ENCODE data around the gene CFAP100.

CFAP100 gene

GRCh38 chr3:126357295-126358037 lies 37.2 kb upstream of the CFAP100 start, which contains the start of gene KLF15:
KLF15 (minus strand) TSS chr3:126357408; CDS start chr3:126352922, 4,486 bp downstream.
- DNase-seq: peak; percentile 75 to 81

GRCh38 chr3:126358038-126358815 lies 36.5 kb upstream of the CFAP100 start:
- DNase-seq: no peak

- no peak for DNase-seq
Measured at GRCh38 chr3:126358816-126359181, 35.9 kb upstream of the CFAP100 start.

DNA sequence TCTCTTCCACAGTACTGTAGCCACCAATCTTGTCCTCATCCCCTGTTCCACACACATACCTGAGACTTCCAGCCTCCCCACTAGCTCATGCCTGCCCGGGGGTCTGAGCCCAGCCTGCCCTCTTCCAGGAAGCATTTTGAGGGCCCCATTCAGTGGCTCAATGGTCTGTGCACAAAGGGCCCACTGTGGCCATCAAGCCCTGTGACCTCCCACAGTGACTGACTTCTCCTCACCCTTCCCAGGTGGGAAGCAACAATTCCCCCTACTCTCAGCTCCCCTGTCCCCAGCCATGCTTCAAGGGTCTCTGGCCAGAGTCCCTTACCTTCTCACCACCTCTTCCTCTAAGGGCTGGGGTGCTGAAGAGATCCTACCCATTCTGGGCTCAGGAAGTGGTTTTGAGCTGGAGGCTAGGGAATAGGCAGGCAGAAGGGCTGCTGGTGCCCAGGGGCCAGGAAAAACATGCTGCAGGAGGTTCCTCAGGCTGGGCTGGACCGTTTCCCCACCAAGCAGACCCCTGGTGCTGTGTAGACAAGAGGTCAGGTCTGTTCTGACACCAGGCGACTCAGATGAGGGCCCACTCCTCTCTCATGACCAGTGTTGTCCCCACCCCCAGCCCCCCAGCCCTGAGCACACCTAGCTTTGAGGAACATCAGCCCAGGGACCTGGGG lies 34.5 kb upstream of the CFAP100 start:
- no peak for DNase-seq

DNA sequence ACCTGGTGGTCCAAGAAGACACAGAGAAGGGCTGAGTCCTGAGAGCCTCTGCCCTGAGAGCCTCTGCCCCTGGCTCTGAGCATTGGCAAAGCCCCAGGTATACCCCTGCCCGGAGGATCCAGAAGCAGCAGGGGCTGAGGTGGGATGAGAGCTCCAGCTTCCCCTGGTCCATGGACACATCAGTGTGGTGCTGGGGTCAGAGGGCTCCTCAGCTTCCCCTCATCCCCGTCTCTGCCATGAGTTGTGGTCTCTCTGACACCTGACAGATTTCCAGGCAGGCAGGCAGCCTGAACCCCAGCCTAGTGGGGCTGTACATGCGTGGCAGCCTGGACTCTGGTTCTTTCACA lies 34.0 kb upstream of the CFAP100 start:
- DNase-seq: no peak

- DNase-seq: no peak
Measured at GRCh38 chr3:126361211-126361610, 33.5 kb upstream of the CFAP100 start.

DNA sequence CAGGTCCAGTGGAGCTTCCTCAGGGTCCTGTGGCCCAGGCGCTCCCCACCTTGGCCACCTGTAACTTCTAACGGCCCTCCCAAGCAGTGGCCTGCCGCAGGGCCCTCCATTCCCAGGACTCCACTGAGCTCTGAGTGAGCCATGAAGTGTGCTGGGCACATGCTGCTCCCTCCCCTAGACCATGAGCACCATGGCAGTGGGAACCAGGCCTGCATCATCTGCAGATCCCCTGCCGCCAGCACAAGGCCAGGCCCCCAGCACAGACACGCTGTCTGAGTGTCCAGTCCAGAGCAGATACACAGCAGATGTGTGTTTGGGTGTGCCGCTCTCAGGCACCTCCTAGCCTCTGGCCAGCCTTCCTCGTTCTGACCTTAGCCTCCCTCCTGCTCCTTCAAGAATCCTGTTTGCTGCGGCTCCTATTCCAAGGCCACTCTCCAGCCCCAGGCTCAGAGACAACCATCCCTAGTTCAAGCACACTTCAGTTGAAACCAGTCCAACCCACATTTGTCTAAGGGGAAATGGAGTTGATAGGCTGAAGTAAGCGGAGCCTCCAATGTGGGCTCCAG lies 30.5 kb upstream of the CFAP100 start:
- no peak for DNase-seq

DNA sequence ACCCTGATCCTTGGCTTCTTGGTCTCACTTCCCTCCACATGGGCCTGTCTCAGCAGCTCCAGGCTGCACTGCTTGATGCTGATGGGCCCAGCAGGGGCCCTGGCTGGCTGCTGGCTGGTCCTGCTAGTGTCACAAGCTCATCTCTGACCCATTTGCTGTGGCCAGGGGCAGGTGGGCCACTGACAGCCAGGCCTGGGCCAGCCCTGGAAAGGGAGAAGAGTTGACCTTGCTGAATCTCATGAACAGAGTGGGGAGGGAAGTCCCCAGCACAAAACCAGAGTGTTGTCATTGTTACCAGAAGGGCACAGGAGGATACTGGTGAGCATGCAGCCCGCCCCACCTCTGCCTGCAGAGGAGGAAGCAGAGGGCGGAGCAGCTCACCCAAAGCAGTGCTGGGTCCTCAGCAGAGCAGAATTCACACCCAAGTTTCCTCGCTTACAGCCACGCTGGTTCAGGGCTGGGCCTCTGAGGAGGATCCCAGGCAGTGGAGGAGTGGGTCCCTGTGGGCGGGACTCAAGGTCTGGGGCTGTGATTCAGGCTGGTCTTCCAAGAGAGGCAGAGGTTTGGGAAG lies 29.9 kb upstream of the CFAP100 start:
- no peak for DNase-seq

DNA sequence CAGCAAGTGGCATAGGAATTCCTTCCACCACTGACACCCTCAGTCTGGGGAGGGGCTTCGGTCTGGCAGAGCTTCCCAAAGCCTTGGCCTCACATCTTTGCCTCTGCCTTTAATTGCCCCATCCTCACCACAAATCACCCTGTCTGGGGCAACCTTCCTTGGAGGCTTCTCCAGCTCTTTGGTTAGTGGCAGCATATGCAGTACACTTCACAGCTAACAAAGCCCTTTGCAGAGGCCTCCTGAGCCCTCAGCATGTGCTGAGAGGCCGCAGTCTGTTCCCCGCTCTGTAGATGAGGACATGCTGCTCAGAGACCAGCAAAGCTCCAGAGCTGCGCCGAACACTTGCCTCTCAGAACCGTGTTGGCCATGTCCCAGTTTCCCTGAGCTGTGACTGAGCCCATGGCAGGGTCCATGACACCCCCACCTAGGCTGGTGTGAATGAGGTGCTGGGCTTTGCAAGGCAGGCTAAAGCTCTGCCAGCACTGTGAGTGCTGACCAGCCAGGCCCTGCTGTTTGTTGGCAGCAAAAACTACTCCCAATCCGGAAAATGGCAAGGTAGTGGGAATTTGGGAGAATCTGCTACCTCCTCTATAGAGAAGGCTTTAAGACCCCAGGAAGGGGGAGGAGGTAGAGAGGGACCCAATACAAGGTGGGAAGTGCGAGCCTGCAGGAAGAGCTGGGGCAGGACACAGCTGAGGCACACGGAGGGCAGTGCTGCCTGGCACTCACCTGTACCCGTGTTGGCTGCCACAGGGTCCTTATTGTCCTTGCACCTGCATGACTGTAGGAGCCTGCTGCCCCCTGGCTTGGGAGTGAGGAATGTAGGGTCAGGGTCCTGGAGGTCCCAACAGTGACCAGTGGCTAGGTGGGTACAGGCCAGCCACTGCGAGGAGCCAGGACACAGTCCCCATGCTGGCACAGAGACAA lies 29.1 kb upstream of the CFAP100 start:
- DNase-seq: no peak

GRCh38 chr3:126367316-126367805 lies 27.3 kb upstream of the CFAP100 start:
- no peak for DNase-seq

DNA sequence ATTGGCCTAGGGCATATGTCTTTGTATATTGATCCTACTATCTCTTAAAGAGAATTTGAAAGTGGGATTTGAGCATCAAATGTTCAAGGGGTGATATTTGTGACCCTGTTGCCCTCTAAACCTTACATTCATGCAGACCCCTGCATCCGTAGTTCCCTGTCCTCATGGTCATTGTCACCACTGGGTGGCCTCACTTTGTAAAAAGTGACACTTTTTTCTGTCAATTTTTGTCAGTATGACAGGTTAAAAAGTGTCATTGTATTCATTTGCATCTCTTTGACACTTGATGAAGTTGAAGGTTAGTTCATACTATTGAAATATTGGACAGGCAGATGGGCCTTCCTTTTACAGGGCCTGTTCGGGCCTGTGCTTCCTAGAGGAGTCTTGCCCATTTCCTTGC lies 25.2 kb upstream of the CFAP100 start:
- DNase-seq: no peak

DNA sequence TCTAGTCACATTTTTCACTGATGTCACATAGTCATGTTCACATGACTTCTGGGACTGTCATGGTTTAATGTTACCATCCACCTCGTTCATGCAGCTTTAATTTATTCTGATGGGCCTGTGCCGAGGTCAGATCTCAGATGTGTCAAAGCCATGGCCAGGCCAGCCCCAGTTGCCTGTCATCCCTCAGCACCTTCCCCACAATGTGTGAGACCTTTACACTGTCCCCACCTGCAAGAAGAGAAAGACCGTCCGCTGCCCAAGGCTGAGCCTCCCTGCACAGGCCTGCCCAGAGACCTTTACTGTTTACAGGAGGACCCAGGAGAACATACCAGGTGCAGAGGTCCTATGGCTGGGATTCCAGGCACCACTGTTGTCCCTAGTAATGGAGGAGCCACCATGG lies 24.7 kb upstream of the CFAP100 start:
- DNase-seq: no peak

DNA sequence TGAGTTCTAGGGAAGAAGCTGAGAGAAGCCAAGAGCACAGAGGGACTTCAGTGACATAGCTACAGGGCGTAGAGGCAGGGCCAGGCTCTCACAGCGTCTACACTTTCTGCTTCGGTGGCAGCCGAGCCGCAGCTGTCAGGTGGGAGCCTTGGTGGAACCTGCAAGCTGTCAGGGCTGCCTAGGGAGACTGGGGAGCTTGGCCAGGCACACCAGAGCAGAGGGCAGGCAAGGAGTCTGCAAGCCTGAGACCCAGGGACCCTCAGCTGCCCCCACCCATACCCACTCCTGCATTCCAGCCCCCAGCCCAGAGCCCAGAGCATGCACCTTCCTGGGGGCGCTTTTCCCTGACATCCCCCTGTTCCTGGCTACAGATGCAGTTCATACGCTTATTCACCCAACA lies 24.1 kb upstream of the CFAP100 start:
- DNase-seq: no peak

- no peak for DNase-seq
Measured at GRCh38 chr3:126371096-126371705, 23.5 kb upstream of the CFAP100 start.

DNA sequence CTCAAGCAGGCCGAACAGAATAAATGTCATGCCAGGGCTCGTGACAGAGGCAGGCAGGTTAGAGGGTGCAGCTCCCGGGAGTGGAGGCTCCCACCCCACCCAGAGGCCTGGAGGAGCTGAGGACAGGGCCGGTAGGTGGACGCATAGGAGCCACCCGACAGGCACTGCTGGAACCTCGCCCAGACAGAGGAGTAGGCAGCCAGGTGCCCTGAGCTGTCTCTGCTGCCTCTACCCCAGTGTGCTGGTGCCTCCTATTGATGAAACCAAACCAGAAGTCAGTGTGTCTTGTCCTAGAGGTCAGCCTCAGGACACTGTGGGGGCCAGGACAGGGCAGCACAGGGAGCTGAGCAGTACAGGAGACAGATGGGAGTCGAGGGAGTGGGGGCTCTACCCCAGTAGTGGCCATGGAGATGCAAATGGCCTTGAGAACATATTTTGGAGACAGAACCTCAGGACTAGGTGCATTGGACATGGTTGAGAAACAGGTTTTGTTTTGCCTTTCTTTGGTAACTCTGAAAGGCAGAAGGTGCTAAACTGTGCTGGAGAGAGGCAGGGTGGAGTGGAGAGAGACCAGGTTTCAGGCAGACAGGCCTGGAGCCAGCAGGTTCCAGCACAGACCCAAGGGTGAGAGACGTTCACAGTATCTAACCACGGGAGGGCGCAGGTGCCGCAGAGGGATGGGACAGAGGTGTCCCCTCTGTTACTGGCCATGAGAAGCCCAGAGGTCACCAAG lies 22.1 kb upstream of the CFAP100 start:
- no peak for DNase-seq

GRCh38 chr3:126373146-126373613 lies 21.5 kb upstream of the CFAP100 start:
- DNase-seq: no peak

- no peak for DNase-seq
Measured at GRCh38 chr3:126373682-126374601, 20.8 kb upstream of the CFAP100 start.

DNA sequence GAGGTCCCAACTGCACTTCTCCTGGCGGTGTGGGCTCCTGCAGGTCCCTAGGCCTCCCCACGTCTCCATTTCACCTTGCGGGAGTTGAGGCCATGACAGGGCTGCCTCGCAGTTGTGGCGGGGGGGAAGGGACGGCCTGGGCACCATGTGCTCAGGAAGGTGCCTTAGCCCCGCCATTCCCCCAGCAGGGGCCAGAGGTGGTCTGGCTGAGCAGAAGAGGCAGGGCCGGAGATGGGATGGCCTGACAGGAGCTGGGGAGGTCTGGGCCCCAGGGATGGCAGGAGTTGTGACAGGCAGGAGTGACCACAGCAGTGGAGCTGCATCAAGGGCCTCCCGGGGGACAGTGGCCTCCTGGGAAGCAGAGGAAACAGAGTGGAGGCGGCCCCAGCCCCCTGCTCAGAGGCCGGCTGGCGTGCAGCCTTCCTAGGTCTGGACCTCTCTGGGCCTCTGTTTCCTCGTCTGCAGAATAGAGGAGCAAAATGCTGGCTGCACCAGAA lies 18.8 kb upstream of the CFAP100 start:
- DNase-seq: no peak

GRCh38 chr3:126376444-126376843 lies 18.3 kb upstream of the CFAP100 start:
- DNase-seq: no peak
